CD4-positive, alpha-beta T cell treated with Interleukin-15 for 4 hours (primary cell): ENCODE results near the gene NOS1.

Experiments
- DNase-seq: peaks from one replicate; pipeline ENCODE4 v3.0.0-alpha.2; 2020; ENCODE audit warnings: low spot score

The NOS1 gene

DNA sequence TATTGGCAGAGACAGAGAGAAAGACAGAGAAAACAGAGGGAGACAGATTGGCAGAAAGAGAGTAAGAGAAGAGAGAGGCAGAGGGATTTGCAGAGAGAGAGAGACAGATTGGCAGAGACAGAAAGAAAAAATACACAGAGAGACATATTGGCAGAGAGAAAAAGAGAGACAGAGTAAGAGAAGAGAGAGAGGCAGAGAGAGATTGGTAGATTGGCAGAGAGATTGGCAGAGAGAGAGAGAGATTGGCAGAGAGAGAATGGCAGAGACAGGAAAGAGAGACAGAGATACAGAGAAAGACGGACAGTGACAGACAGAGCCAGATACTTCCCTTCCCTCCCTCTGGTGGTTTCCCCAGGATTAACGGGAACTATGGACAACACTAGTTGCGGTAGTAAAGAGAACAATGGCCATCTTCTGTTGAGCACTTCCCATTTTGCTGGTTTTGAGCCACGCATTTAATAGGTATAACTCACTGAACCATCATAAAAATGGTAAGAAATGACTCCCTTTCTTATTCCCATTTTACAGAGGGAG is 2.6 kb upstream of the NOS1 start:
- DNase-seq: no peak

DNA sequence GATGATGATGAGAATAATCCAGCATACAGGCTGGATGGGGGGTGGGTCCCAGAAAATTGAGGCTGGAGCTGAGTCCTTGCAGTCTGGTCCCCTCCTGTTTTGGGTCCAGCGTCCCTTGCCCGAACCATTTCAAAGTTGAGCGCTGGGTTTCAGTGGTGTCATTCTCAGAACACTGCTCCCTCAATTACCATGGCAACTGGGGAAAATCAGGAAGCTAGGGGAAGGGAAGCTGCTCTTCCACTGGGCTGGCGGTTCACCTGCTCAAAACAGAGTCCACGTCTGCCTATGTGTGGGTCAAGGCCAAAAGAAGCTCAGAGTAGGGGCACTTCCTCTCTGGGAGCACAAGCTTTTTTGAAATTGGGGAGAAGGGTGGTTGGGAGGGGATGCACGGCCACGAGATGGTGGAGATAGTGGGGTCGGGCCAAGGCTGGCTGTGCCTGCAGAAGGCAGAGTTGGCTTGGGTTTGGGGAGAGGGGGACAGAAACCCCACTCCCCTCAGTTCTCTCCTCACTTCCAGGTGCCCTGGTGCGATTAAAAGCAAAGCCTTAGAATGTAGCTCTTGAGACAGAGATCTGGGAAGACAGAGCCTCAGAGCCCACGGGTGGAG is 1.7 kb upstream of the NOS1 start:
- no peak for DNase-seq

DNA sequence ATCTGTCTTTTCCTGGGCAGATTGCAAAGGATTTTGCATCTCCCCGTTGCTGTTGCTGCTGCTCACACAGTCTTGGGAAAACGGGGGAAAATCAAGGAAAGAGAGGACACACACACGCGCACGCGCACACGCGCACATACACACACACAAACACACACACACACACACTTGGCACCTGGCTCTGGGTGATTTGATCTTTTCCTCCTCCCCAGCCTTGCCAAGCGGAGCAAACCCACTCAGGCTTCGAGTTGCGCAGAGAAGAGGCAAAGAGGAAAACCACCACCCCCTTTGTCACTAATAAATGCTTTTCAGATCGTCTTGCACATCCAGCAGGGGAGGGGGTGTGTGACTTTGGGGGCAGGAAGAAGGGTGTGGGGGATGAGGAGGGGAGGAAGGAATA is 965 bp upstream of the NOS1 start:
- DNase-seq: no peak

DNA sequence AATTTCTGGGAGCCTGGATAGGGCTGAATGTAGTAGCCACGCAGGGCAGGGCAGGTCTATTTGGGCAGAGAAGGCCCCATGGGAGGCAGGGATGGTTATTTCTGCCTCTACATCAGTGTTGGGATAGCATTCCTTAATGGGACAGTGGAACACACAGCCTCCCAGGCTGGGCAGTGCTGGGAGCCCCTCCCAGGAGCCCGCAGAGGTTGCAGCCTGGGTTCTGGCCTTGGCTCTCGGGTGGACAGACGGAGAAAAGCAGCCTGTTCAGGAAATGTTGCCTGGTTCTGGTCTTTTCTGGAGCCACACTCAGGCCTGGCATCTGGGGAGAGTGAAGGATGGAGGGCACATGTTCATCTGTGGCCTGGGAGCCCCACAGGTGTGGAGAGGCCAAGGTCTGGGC is 479 bp upstream of the NOS1 start:
- no peak for DNase-seq

DNA sequence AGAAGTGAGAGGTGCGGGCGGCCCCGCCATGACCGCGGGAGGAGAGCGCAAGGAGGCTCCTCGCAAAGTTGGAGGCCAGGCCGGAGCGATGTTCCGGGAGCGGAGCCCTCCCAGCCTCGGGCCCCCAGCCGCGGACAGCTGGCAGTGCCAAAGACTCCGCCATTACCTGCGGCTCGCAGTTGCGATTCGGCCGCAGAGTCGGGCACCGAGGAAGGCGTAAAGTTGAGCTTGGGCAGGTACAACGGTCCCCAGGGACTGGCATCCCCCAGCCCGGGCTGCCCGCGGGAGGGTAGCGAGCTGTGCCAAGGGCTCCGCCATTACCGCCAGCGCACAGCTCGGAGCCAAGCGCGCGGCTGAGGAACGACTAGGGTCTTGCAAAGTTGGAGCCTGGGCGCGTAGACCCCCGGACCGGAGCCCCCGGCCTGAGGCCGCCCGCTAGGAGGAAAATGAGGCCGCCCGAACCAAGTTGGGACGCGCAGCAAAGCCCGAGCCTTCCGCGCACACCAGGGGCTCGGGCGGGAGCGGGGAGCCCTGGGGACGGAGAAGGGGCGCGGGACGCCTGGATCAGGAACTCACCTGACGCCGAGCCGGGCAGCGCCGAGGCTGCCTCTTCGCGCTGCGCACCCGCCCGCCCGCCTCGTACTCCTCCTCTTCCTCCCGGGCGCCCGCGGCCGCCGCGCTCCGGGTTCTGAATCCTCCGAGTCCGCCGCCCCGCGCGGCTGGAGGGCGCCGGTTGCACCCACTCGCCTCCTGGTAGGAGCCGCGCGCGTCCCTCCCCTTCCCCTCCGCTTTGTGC is 677 bp downstream of the NOS1 start:
- DNase-seq: no peak

DNA sequence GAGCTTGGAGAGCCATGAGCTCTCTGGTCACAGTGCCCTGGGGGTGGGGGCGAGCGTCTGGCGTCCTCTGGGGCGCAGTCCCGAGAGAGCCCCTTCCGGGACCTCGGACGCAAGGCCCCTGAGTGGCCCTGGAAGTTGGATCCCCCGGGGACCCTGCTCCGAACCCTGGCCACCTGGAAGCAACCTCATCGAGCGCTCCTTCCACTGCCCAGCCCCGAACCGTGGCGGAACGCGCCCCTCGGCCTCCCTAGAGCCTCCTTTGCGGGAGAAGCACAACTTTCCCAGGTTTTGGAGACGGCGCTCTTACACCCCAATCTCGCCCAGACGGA is 1.2 kb downstream of the NOS1 start:
- no peak for DNase-seq

DNA sequence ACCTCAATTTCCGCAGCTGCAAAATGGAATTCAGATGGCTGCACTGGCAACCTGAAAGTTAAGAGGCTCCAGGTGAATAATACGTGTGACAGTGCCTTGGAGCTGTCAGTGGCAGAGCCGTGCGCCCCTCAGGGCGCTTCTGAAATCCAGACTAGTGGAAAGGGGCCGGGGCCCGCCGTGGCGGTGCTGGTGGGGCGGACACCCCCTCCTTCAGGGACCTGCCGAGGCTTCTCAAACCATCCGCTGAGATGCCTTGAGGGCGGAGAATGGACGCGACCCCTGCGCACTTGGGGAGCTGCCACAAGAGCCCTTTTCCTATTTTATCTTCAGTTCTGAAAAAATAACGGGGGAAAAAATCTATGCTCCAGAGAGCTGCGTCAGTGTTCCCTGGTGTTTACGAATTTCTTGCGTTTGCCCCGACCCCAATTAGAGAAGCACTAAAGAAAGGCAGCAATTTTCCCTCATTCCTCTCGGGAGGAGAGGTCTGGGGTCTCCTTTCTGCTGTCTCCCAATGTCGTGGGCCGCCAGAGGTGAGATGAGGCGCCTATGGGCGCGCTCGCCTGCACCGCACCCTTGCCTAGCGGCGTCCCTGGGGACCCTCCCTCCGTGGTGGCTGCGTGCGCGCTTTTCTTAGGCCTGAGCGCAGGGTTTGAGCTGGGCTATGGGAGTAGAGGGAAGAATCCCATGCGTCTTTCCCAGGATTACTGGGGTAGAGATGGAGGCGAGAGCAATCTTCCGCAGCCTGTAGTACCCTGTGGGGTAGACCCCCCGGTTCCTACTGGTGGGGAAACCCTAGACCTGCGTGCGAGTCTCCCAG is 2.2 kb downstream of the NOS1 start:
- DNase-seq: no peak

DNA sequence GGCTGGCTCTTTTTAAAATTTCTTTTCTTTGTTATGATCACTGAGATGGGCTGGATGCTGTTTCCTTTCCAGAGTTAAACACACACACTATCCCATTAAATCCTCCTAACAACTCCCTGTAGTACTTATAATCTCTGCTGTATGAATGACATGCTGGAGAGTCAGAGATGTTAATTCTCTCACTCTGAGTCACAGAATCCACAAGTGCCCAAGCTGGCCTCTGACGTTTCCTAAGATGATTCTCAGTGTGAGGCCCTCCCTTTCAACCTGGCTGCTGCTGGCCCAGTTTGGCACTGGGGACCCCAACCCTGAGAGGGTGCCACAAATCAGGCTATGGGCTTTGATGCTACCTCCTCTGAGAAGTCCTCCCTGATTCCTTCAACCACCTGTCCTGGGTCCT is 5.4 kb downstream of the NOS1 start:
- DNase-seq: no peak

DNA sequence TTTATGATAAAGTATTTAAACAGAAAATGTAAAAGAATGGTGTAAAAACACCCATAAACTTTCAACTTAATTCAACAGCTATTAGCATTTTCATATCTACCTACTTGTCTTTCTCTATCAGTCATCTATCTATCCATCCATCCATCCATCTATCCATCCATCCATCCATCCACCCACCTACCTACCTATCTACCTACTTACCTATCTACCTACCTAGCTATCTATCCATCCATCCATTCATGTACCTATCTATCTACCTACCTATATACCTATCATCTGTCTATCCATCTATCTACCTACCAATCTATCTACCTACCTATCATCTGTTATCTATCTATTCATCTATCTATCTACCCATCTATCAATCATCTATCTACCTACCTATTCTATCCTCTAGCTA is 8.5 kb downstream of the NOS1 start:
- no peak for DNase-seq

DNA sequence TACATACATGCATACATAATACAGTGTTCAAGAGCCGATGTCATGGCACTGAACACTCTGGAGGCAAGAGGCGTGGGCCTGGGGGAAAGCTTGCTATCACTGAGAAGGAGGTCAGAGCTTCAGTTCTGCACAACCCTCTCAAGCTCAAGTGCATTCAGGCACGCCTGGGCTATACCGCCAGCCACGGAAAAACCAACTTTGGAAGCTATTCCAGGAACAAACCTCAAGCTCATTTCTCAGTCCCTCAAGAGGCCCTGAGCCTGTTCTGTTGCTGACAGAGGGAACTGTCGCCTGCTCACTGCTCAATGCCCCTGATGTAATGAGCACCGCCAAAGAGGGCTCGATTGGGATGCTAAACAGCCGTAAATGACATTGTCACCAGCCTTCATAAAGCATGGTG is 9.2 kb downstream of the NOS1 start:
- DNase-seq: no peak

DNA sequence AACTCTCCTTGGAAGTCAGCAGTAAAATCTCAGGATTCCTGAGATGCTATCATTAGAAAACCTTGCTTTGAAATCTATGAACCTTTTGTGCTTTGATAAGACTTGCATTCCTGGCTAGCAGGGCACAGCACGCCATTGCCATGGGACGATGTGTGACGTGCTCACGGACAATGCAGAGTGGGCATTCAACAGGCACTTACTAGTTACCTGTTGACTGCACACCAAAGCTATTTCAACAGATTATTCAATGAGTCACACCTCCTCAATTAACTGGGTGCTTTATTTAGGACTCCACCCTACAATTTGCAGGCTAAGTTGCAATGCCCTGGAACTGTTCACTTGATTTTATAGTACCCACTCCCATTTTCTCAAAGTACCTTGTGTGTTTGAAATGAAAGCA is 11.3 kb downstream of the NOS1 start:
- DNase-seq: no peak

DNA sequence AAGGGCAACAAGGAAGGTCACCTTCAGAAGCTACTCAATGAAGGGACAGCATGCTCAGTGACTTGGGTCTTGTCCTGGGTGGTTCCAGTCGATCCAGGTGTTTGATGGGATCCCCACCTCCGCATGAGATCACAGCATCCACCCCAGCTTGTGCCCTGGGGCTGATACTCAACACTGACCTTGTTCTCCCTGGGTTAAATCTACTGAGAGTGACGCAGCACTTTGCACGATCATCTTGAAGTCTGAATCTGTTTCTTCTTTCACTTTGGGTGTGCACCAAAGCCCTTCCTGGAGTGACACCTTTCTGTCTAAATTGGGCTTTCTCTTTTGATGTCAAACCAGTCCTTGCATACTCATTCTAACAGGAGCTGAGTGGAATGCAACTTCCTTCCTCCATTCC is 13.8 kb downstream of the NOS1 start:
- no peak for DNase-seq

DNA sequence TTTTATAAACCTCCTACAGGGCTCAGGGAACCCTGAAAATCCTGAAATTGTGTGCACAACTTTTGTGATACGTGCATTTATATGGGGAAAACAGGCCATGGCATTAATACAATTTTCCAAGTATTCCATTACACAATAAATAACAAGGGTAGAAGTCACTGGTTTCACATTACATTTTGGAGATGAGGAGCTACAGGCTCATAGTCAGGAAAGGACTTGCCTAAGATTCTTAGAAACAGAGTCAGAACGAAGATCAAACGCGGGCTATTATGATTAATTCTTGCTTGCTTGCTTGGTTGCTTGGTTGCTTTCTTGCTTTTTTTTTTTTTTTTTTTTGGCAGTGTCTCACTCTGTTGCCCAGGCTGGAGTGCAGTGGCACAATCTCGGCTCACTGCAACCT is 16.7 kb downstream of the NOS1 start:
- no peak for DNase-seq

DNA sequence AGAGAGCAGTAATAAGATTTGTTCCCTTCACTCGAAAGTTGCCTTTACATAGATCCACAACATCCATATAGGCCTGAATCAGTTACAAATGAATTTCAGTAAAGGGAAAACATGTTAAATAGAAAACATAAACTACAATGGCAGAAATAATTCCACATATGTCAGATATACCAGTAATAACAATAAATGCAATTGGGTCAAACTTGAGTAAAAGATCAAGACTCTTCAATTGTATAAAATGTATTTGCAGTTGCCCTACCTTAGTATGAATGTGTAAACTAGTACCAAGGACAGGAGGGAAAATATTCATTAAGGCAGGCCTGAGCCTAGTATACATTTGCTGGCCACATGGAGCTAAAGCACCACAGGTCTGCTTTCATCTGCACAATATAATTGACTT is 17.6 kb downstream of the NOS1 start:
- no peak for DNase-seq

DNA sequence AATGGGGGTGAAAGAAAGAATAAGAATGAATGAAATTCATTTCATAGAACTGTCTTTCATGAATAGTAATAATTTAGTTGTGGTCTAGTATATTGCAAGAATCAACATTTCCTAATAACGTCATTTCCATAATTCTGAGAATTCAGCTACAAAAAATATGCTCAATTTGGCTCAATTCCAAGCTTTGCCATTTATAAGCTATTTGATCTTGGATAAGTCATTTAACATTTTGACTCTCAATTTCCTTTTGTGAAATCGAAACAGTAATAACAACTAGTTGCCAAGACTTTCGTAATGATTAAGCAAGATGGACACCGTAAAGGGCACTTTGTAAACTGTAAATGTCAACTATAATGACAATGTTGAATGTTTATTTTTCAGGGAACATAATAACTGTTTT is 18.1 kb downstream of the NOS1 start:
- no peak for DNase-seq

DNA sequence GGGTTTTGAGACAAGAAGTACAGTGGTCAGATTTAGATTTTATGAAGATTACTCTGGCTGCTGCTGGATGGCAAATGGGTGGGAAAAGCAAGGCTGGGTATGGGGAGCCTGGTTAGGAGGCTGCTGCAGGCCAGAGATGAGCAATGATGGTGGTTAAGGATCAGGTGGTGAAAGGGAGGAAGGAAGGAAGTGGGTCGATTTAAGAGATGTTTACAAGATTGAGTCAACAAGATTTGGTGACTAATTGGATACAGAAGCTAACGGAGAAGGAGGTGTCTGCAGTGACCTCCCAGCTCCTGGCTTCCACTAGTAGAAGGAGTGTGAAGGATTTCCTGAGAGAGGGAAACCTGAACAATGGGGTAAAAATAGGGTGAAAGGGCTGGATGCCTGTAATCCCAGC is 18.7 kb downstream of the NOS1 start:
- DNase-seq: no peak

DNA sequence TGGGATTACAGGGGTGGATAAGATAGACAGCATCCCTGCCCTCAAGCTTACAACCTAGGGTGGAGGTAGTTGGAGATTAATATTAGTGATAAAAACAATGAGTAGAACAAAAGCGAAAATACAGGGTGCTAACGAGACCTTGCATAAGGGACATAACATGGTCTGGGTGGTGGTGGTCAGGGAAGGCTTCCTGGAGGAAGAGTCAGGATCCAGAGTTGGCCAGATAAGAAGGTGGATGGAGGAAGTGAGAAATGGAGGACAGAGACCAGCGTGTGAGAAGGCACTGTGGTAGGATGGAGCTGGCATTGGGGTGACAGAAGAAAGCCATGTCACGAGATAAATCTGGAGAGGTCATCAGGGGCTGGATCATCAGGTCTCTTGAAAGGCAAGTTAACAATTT is 19.2 kb downstream of the NOS1 start:
- DNase-seq: no peak

DNA sequence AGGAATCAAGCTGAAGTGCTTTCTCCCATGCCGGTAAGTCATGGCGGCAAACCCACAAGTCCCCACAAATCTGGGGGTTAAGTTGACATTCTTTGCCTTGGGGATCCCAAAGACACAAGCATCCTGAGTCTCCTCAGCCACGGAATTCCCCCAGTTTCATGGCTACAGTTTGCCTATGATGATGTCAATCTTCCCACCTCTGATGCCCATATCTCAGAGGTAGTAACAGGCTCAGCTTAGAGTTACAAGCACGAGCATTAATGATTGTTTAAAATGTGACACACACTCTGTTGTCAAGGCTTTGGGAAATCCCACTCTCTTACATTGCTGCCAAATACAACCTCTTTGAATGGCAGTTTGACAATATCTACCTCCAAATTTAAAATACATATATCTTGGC is 22.3 kb downstream of the NOS1 start:
- no peak for DNase-seq

DNA sequence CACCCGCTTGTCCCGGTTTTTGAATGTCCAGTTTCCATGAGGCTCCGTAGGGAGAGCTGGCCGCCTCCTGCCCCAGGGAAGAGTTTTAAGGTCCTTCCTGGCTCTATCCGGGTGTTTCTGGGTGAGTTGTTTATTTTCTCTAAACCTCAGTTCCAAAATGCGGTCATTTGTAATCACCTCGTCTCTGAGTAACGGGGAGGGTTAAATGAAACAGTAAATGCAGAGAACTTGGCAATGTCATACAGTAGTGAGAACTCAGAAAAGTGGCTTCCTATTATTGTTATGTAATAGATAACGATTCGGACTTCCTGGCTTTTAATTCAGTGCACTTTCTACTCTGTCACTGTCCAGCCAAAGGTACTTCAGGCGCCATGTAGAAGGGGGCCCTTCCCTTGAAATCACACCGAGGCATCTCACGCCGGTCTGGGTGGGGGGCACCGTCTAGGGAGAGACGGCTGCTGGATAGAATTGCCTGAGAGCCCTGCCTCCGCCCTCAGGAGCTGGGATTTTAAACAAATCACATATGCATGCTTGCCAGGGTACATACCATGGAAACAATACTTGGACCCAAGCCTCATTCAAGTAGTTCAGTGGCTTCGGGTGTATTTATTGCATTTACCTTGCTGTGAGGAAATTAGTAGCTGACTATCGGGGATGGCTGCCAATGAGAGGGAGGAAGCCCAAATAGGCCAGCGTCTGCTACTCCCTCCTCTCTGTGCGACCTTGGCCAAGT is 26.4 kb downstream of the NOS1 start:
- DNase-seq: no peak

DNA sequence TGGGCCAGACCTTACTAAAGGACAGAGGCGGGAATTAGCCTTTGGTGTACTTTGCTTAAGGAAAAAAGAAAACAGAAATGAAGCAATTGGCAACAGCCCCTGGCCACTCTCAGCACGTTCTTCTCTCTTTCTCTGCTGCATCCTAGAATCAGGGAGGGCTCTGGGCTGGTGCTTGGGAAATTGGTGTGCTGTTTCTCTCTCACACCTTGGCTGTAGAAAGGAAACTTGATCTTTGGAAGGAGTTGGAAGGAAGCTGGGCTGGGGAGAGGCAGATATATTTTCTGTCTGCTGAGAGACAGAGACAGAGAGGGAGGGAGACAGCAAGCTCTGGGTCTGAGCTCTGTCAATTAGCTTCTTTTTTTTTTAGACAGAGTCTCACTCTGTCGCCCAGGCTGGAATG is 27.4 kb downstream of the NOS1 start:
- no peak for DNase-seq

DNA sequence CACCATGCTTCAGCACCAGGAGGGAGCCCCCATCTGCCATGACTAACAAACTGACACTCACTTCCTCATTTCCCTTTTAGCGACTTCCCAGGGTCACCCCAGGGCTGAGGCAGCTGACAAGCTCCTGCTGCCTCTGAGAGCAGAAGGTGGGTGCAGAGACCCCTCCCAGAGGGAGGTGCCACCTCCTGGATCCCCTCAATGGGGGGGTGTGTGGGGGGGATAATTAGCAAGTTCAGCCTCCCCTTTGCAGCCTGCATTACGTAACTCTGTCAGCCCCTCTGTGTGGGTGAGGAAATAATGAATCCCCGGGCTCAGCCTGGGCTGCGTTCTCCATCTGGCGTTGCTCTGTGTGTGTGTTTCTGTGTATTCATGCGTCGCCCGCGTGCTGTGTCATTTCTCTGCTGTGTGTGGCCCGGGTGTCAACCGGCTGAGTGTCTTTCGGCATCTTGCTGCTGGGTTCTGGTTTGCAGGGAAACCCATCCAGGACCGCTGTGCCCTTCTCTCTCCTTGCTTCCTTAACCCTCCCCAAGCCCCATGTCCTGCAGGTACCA is 28.0 kb downstream of the NOS1 start:
- DNase-seq: no peak

DNA sequence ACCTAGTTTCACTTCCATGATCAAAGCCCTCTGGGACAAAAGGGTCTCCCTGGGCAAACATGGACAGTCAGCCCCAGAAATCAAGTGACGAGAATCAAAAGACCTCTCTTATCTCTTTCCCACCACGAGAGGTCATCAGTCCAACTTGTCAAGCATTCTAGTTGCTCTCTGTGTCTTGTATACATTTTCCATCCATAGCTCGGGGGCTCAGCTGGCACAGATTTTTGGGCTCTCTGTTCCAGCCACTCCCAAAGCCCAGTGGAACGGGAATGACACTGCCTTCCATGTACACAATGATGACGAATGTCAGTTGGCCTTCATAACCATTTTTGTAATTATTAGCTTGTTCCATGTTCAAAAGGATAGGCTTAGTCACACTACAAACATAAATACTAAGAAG is 29.7 kb downstream of the NOS1 start:
- DNase-seq: no peak
